Neural progenitor cell (in vitro differentiated cells): Measurements from ENCODE around the gene HPSE2. TPM values are rescaled to one million over a fixed set of nuclear protein-coding genes. Genes with fewer than 3 reads are reported as not detected.

Experiments
- DNase-seq: peaks from one replicate; pipeline ENCODE4 v3.0.0-alpha.2; 2016; ENCODE audit warnings: low spot score
- H2AFZ ChIP-seq: fragments of 200-600 bp; sonication (generic); replicated peaks from 2 replicates; pipeline ENCODE4 v1.6.1; 2016; ENCODE audit warnings: antibody characterized with exemption
- H3F3A ChIP-seq: fragments of 200-600 bp; sonication (generic); 2 replicates; pipeline ENCODE4 v1.6.1; 2016; ENCODE audit warnings: antibody characterized with exemption, low read depth
- H3K27ac ChIP-seq: fragments of 200-600 bp; sonication (generic); 2 replicates; pipeline ENCODE4 v1.5.1; 2016; ENCODE audit warnings: mild to moderate bottlenecking
- H3K27me3 ChIP-seq: fragments of 200-600 bp; sonication (generic); 2 replicates; pipeline ENCODE4 v1.6.1; 2016; ENCODE audit warnings: mild to moderate bottlenecking, moderate library complexity
- H3K36me3 ChIP-seq: fragments of 200-600 bp; sonication (generic); 2 replicates; pipeline ENCODE4 v1.5.1; 2016
- H3K4me1 ChIP-seq: fragments of 200-600 bp; sonication (generic); 2 replicates; pipeline ENCODE4 v1.6.1; 2016; ENCODE audit warnings: mixed run types
- H3K4me2 ChIP-seq: fragments of 200-600 bp; sonication (generic); 2 replicates; pipeline ENCODE4 v1.6.1; 2016
- H3K4me3 ChIP-seq: fragments of 200-600 bp; sonication (generic); 2 replicates; pipeline ENCODE4 v1.5.1; 2016
- H3K79me2 ChIP-seq: fragments of 200-600 bp; sonication (generic); 2 replicates; pipeline ENCODE4 v1.6.1; 2016; ENCODE audit warnings: low read depth
- H3K9ac ChIP-seq: fragments of 200-600 bp; sonication (generic); 2 replicates; pipeline ENCODE4 v1.6.1; 2016
- H3K9me3 ChIP-seq: fragments of 200-600 bp; sonication (generic); 2 replicates; pipeline ENCODE4 v1.5.1; 2016; ENCODE audit warnings: low read depth
- H4K20me1 ChIP-seq: fragments of 200-600 bp; sonication (generic); 2 replicates; pipeline ENCODE4 v1.6.1; 2016; ENCODE audit warnings: low read depth
- H3K27ac Mint-ChIP-seq: 3 replicates; pipeline ENCODE4 v1.8.0; 2021; ENCODE audit warnings: mixed read lengths
- H3K27me3 Mint-ChIP-seq: 2 replicates; pipeline ENCODE4 v1.8.0; 2022; ENCODE audit warnings: low read depth, mild to moderate bottlenecking, inconsistent platforms, moderate library complexity, mixed read lengths; ENCODE audit not compliant: insufficient read depth
- H3K36me3 Mint-ChIP-seq: 3 replicates; pipeline ENCODE4 v1.8.0; 2021; ENCODE audit warnings: mixed read lengths
- H3K4me1 Mint-ChIP-seq: 3 replicates; pipeline ENCODE4 v1.8.0; 2021; ENCODE audit warnings: mixed read lengths
- H3K4me3 Mint-ChIP-seq: 3 replicates; pipeline ENCODE4 v1.8.0; 2021; ENCODE audit warnings: mild to moderate bottlenecking, moderate library complexity, mixed read lengths
- H3K9me3 Mint-ChIP-seq: 3 replicates; pipeline ENCODE4 v1.8.0; 2020; ENCODE audit warnings: mixed read lengths
- CTCF ChIP-seq: fragments of 200-600 bp; sonication (generic); IDR thresholded peaks from 2 replicates; pipeline ENCODE4 v1.5.1; 2017; ENCODE audit warnings: antibody characterized with exemption, mild to moderate bottlenecking
- EZH2 ChIP-seq: fragments of 200-600 bp; sonication (generic); IDR thresholded peaks from 2 replicates; pipeline ENCODE4 v1.6.1; 2017; ENCODE audit warnings: antibody characterized with exemption, mild to moderate bottlenecking, moderate library complexity
- EZH2phosphoT487 ChIP-seq: fragments of 200-600 bp; sonication (generic); IDR thresholded peaks from 2 replicates; pipeline ENCODE4 v1.6.1; 2017; ENCODE audit warnings: antibody characterized with exemption
- total RNA-seq: library from RNA; depleted of rRNA; stranded (reverse); fragments of >200 nt; gene quantifications from 2 replicates; pipeline ENCODE4 v1.2.3, GENCODE V29; 2015; ENCODE audit warnings: low replicate concordance

The HPSE2 gene
- total RNA-seq, 1 donor from 2014 or later: 3.4 TPM

DNA sequence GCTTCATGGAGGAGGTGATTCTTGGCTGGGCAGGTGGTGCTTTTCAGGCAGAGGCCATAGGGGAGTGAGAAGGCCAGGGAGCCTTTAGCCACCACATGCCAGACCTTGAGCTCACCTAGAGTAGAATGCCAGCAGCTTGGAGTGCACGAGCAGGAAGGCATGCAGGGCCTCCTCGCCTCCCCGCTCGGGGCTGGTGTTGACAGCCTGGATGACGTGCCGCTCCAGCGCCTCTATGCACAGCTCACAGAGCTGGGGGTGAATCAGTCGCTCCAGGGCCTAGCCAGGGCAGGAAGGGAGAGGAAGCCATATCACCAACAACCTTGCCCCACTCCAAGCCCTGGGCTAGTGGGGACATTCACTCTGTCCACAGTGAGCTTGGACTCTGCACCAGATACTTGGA is 804.6 kb downstream of the HPSE2 start:
- no peak for DNase-seq

DNA sequence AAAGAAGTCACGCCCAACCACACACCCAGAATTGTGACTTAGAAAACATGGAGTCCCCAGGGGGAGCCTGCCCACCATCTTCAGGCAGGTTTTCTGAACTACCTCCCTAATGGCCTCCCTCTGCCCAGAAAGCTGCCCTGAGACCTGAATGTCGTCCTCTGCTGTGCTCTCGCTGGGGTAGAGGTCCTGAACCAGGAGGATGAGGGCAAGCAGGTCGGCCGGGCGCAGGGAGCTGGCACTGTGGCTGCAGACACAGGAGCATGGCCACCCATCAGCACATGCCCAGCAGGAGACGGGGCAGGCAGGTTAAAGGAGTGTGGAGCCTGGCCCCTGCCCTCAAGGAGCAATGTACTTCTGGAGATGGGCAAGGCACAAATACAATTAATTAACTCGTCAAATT is 805.2 kb downstream of the HPSE2 start:
- no peak for TF ChIP-seq CTCF
- no peak for TF ChIP-seq EZH2
- TF ChIP-seq EZH2phosphoT487: no peak
- Mint-ChIP-seq H3K4me1 (no peaks in the 10 kb centered on the region), H3K27ac (no peak overlapping the region), H3K4me3 (no peak overlapping the region), H3K27me3 (no peaks in the 10 kb centered on the region), H3K36me3 (peaks cover 34% of the 10 kb centered on the region), H3K9me3 (peaks cover 9% of the 10 kb centered on the region)
- no peaks in the 10 kb centered on the region for H3F3A ChIP-seq
- no peak overlapping the region for H3K4me3 ChIP-seq
- no peak overlapping the region for H3K9ac ChIP-seq
- H3K9me3 ChIP-seq: peaks cover 5% of the 10 kb centered on the region
- H3K27ac ChIP-seq: no peak overlapping the region
- no peak for DNase-seq
- H4K20me1 ChIP-seq: no peaks in the 10 kb centered on the region
- peaks cover 8% of the 10 kb centered on the region for H3K36me3 ChIP-seq
- no peaks in the 10 kb centered on the region for H3K4me1 ChIP-seq
- H3K27me3 ChIP-seq: no peaks in the 10 kb centered on the region
- no peak overlapping the region for H3K4me2 ChIP-seq
- no peak overlapping the region for H2AFZ ChIP-seq
- H3K79me2 ChIP-seq: no peaks in the 10 kb centered on the region

More for the DNA sequence above, 804.6 kb downstream of the HPSE2 start:
- Mint-ChIP-seq H3K9me3 (peaks cover 9% of the 10 kb centered on the region), H3K36me3 (peaks cover 37% of the 10 kb centered on the region), H3K27ac (no peak overlapping the region), H3K27me3 (no peaks in the 10 kb centered on the region), H3K4me1 (no peaks in the 10 kb centered on the region), H3K4me3 (no peak overlapping the region)
- Histone ChIP-seq H3K4me3 (no peak overlapping the region), H3K36me3 (peaks cover 8% of the 10 kb centered on the region), H2AFZ (no peak overlapping the region), H3F3A (no peaks in the 10 kb centered on the region), H3K4me1 (no peaks in the 10 kb centered on the region), H3K9me3 (peaks cover 5% of the 10 kb centered on the region), H4K20me1 (no peaks in the 10 kb centered on the region), H3K79me2 (no peaks in the 10 kb centered on the region), H3K27me3 (no peaks in the 10 kb centered on the region), H3K9ac (no peak overlapping the region), H3K4me2 (no peak overlapping the region), H3K27ac (no peak overlapping the region)
- no peak for TF ChIP-seq EZH2phosphoT487
- TF ChIP-seq CTCF: no peak
- TF ChIP-seq EZH2: no peak

- Mint-ChIP-seq H3K4me1 (no peaks in the 10 kb centered on the region), H3K36me3 (peaks cover 31% of the 10 kb centered on the region), H3K27me3 (no peaks in the 10 kb centered on the region), H3K27ac (no peak overlapping the region), H3K9me3 (peaks cover 9% of the 10 kb centered on the region), H3K4me3 (no peak overlapping the region)
- Histone ChIP-seq H4K20me1 (no peaks in the 10 kb centered on the region), H3K27me3 (no peaks in the 10 kb centered on the region), H3K4me2 (no peak overlapping the region), H2AFZ (no peak overlapping the region), H3K4me1 (no peaks in the 10 kb centered on the region), H3K9ac (no peak overlapping the region), H3K79me2 (no peaks in the 10 kb centered on the region), H3K9me3 (peaks cover 5% of the 10 kb centered on the region), H3K4me3 (no peak overlapping the region), H3K27ac (no peak overlapping the region), H3F3A (no peaks in the 10 kb centered on the region), H3K36me3 (peaks cover 8% of the 10 kb centered on the region)
- TF ChIP-seq EZH2phosphoT487 (no peak), CTCF (no peak)
- DNase-seq: no peak
Measured at GRCh38 chr10:98429320-98430072, 806.2 kb downstream of the HPSE2 start.
